AG09309 (cell line): ENCODE measurements around the gene ACER1.
"Not testable (repeated sequence)": the region's sequence is repeated elsewhere in the genome, so short reads cannot be mapped to it uniquely, and the experiment has no call there.

Experiments used
- DNase-seq: peaks from one replicate; pipeline ENCODE4 v3.0.0-alpha.2; 2010; ENCODE audit warnings: low read depth
- H3K4me3 ChIP-seq: 2 replicates; pipeline ENCODE4 v1.5.1; 2011; ENCODE audit warnings: mild to moderate bottlenecking, low read depth, low read length, moderate library complexity; ENCODE audit not compliant: control insufficient read depth
- CTCF ChIP-seq: IDR thresholded peaks from 2 replicates; pipeline ENCODE4 v1.5.1; 2011; ENCODE audit warnings: mild to moderate bottlenecking, low read depth, low read length, inconsistent platforms; ENCODE audit not compliant: insufficient read depth, control insufficient read depth; ENCODE audit errors: missing control alignments

Gene ACER1

GRCh38 chr19:6292006-6292405 lies 41.4 kb downstream of the ACER1 start:
- no peak for TF ChIP-seq CTCF
- no peak for DNase-seq
- H3K4me3 ChIP-seq, result no peak overlapping the region

- TF ChIP-seq CTCF, result no peak
- no peak overlapping the region for H3K4me3 ChIP-seq
- DNase-seq, result no peak
These were observed 44.7 kb downstream of the ACER1 start for GRCh38 chr19:6288737-6289136.

- DNase-seq, result no peak
These were observed 46.0 kb downstream of the ACER1 start for GRCh38 chr19:6287269-6287885.

GRCh38 chr19:6286676-6287075 lies 46.7 kb downstream of the ACER1 start:
- no peak for DNase-seq
- H3K4me3 ChIP-seq, result no peak overlapping the region
- TF ChIP-seq CTCF, result no peak

More at GRCh38 chr19:6287269-6287885, 46.0 kb downstream of the ACER1 start:
- TF ChIP-seq CTCF, result no peak
- H3K4me3 ChIP-seq, result no peak overlapping the region

GRCh38 chr19:6282393-6282792 lies 51.0 kb downstream of the ACER1 start:
- H3K4me3 ChIP-seq, DNase-seq: not testable (repeated sequence)

GRCh38 chr19:6279931-6280591 lies 53.4 kb downstream of the ACER1 start, which contains the start of gene MLLT1:
Gene MLLT1 (minus strand): TSS chr19:6279975. CDS start chr19:6279784, 191 bp downstream.
- peak; percentile 92 for DNase-seq
- peak; percentile 48 for TF ChIP-seq CTCF
- peak within 1 kb of the TSS; percentile 96 for H3K4me3 ChIP-seq

- DNase-seq, result no peak
- peak overlapping the region; percentile 96 for H3K4me3 ChIP-seq
- no peak for TF ChIP-seq CTCF
These were observed 53.8 kb downstream of the ACER1 start for GRCh38 chr19:6279620-6279930.
